Transverse colon (tissue), 4 donors: ENCODE measurements around the gene AFG1L. TPM values are rescaled to one million over a fixed set of nuclear protein-coding genes. Genes with fewer than 3 reads are reported as not detected.

Experiments
- DNase-seq: peaks from one replicate; pipeline ENCODE4 v3.0.0-alpha.2; 2019
- H3K27ac ChIP-seq, 4 donors: fragments of 200-600 bp; sonication (generic); 2 replicates each; pipeline ENCODE4 v1.5.1; 2016 to 2018; ENCODE audit warnings: inconsistent platforms in 4 of 4
- H3K27me3 ChIP-seq: fragments of 200-600 bp; sonication (generic); 2 replicates; pipeline ENCODE4 v1.5.1; 2017; ENCODE audit warnings: inconsistent platforms
- H3K36me3 ChIP-seq, 4 donors: fragments of 200-600 bp; sonication (generic); 2 replicates each; pipeline ENCODE4 v1.5.1; 2017 to 2019; ENCODE audit warnings: inconsistent platforms in 4 of 4
- H3K4me1 ChIP-seq, 4 donors: fragments of 200-600 bp; sonication (generic); 2 replicates each; pipeline ENCODE4 v1.5.1; 2017 to 2020; ENCODE audit warnings: inconsistent platforms in 4 of 4
- H3K4me3 ChIP-seq, 4 donors: fragments of 200-600 bp; sonication (generic); 1 replicate in 1 of 4; 2 replicates in 3 of 4; pipeline versions ENCODE4 v1.5.1 to v1.6.1; 2017 to 2019; ENCODE audit warnings: inconsistent platforms in 4 of 4
- H3K9me3 ChIP-seq, 2 donors: fragments of 200-600 bp; sonication (generic); 2 replicates each; pipeline ENCODE4 v1.5.1; 2017 to 2019; ENCODE audit warnings: inconsistent platforms in 2 of 2
- CTCF ChIP-seq, 5 experiments: fragments of 200-600 bp in 3 of 5; fragments of 450-650 bp in 2 of 5; sonication (generic) in 3 of 5; IDR thresholded peaks; 1 replicate in 2 of 5; 2 replicates in 3 of 5; pipeline ENCODE4 v1.5.1; 2016 to 2017; ENCODE audit warnings: antibody characterized with exemption in 5 of 5, inconsistent platforms in 3 of 5, mild to moderate bottlenecking in 2 of 5, moderate library complexity in 1 of 5
- EP300 ChIP-seq: sonication (generic); formaldehyde crosslinking; IDR thresholded peaks from one replicate; pipeline ENCODE4 v1.6.1; 2017; ENCODE audit warnings: antibody characterized with exemption, low read depth
- POLR2A ChIP-seq: fragments of 450-650 bp; IDR thresholded peaks from one replicate; pipeline ENCODE4 v1.6.1; 2016; ENCODE audit warnings: antibody characterized with exemption, mild to moderate bottlenecking, moderate library complexity
- POLR2AphosphoS5 ChIP-seq, 3 donors: sonication (generic); formaldehyde crosslinking; IDR thresholded peaks; one replicate each; pipeline ENCODE4 v1.6.1; 2016; ENCODE audit warnings: antibody characterized with exemption in 3 of 3
- WGBS, 2 donors: methylation state at CpG; one replicate each; pipeline ENCODE4 v1.1.5; 2018; ENCODE audit warnings: low coverage in 1 of 2; 5-methylcytosine and 5-hydroxymethylcytosine counted together
- in situ Hi-C, 4 donors: fragments of 200-750 bp; cut with MboI; loops; one replicate each; pipeline versions ENCODE4 v1.15.0 to v1.15.1; 2017; ENCODE audit warnings: low sequenced_read_pairs in 3 of 4, low pct_ligation_motif_present in 1 of 4, low pct_unique_long_range_greater_than_20kb in 1 of 4
- intact Hi-C: fragments of 100-400 bp; cut with DNase I; formaldehyde crosslinking; loops from one replicate; pipeline ENCODE4 v1.15.1; 2023; ENCODE audit warnings: low total_unique reads
- total RNA-seq, 4 donors: library from RNA; depleted of rRNA; stranded (reverse); fragments of >200 nt; gene quantifications; one replicate each; pipeline ENCODE4 v1.1.0, GENCODE V29; 2016

Gene AFG1L
- total RNA-seq, 4 donors from 2014 or later, result 2.2 to 22.5 (median 5.5) TPM

DNA sequence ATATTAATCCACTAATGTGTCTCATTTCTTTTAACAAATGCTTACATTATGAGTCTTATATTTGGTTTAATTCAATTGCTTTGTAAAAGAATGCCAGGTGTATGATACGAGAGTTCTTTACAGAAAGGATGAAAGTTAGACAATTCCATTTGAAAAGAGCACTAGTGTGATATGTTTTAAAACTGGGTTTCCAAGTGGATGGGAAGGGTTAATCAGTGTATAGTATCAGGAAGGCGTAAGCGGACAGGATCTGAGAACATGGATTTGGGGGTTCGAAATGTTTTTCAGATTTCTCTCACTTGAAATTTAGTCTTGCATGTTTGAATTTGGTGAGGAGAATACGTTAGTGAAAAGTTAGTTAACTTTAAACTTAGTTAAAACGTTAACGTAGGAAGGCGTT lies 268.4 kb downstream of the AFG1L start:
- H3K4me3 ChIP-seq, result peak overlapping the region in 3 of 4 donors; percentile 72 to 97 (median 78)
- peaks cover 27 to 60% (median 46%) of the 10 kb centered on the region in 4 donors for H3K4me1 ChIP-seq
- 71 to 75% methylated on average over 8 of the region's 8 CpGs for WGBS, 2 donors
- H3K36me3 ChIP-seq, result peaks cover 0 to 13% (median 2%) of the 10 kb centered on the region in 4 donors
- TF ChIP-seq POLR2A (no peak), CTCF (IDR thresholded peaks at IDR 0.05) (no peak), POLR2AphosphoS5 (IDR thresholded peaks at IDR 0.05) (no peak), EP300 (no peak)
- no peak for DNase-seq
- no peaks in the 10 kb centered on the region for H3K9me3 ChIP-seq
- intact Hi-C loops (no loop called here), in situ Hi-C loops (loop anchor here in 1 of 4 donors (25.0 kb wide), 1 partner anchor 99 kb away; no protein-coding TSS in a partner anchor)
- no peaks in the 10 kb centered on the region for H3K27me3 ChIP-seq
- peak overlapping the region; percentile 98 to 100 (median 99) for H3K27ac ChIP-seq

GRCh38 chr6:108564178-108564577 lies 269.3 kb downstream of the AFG1L start:
- Histone ChIP-seq H3K27ac (peak overlapping the region; percentile 98 to 100 (median 99)), H3K36me3 (peaks cover 0 to 18% (median 4%) of the 10 kb centered on the region in 4 donors), H3K9me3 (no peaks in the 10 kb centered on the region), H3K27me3 (no peaks in the 10 kb centered on the region), H3K4me1 (peaks cover 27 to 69% (median 47%) of the 10 kb centered on the region in 4 donors), H3K4me3 (peak overlapping the region in 1 of 4 donors; percentile 72)
- intact Hi-C loops (no loop called here), in situ Hi-C loops (loop anchor here in 1 of 4 donors (25.0 kb wide), 1 partner anchor 98 kb away; no protein-coding TSS in a partner anchor)
- WGBS, 2 donors, result 33 to 49% methylated on average over 3 of the region's 3 CpGs
- DNase-seq, result no peak
- TF ChIP-seq POLR2AphosphoS5 (IDR thresholded peaks at IDR 0.05), result peak; percentile 17 to 50 (median 38)
- no peak for TF ChIP-seq POLR2A

DNA sequence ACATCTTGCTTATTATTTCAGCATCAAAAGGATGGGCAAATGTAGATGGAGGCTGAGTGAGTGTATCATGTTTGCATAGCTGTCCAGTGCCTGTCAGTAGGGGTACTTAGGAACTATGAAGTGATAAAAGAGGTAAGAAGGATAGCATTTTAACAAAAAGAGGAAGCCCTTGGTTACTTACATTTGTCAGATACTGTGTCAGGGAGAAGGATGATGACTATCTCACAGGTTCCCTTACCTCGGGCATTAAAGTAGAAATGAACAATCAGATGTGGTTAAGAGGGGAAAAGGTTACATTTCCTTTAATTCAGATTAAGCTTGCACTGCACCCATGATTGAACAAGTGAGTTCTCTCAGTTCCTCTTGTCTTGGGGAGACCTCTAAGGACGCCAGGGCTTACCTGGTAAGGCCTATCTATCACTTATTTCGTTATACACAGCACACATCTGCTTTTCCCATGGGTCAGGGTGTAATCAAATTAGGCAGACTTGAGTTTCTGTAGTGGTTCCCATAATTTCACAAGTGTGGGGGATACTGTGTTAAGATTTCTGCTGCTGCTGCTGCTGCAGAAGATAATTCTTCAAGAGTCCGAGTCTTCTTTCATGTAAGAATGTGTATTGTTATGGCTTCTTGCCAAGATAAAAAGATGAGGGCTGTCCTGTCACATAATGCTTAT lies 270.4 kb downstream of the AFG1L start:
- Histone ChIP-seq H3K27me3 (no peaks in the 10 kb centered on the region), H3K4me3 (peak overlapping the region in 2 of 4 donors; percentile 20 to 72), H3K4me1 (peaks cover 27 to 75% (median 47%) of the 10 kb centered on the region in 4 donors), H3K9me3 (no peaks in the 10 kb centered on the region), H3K27ac (peak overlapping the region; percentile 98 to 100 (median 99)), H3K36me3 (peaks cover 0 to 27% (median 6%) of the 10 kb centered on the region in 4 donors)
- TF ChIP-seq CTCF (IDR thresholded peaks at IDR 0.05) (no peak), POLR2A (no peak), EP300 (no peak), POLR2AphosphoS5 (IDR thresholded peaks at IDR 0.05) (no peak)
- no peak for DNase-seq
- WGBS, 2 donors, result 29 to 48% methylated on average over 3 to 4 of the region's 4 CpGs
- in situ Hi-C loops (loop anchor here in 1 of 4 donors (25.0 kb wide), 1 partner anchor 97 kb away; no protein-coding TSS in a partner anchor), intact Hi-C loops (no loop called here)

DNA sequence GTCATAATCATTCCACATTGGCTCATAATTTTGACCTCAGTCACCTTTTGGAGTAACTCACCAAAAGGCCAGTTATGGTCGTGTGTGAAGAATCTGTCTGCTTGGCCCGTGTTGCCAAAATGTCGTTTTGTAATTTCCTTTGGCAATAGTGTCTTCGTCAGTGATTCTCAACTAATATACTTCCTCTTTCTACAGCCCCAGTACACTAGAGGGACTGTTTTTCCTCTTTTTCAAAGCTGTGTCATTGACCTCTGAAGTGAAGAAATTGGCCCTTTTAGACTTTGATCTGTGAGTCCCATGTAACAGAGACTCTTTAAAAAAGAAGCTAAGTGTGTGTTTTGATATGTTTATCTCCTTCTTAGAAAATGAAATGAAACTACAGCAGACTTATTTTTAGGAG lies 271.0 kb downstream of the AFG1L start:
- H3K4me1 ChIP-seq, result peaks cover 27 to 75% (median 47%) of the 10 kb centered on the region in 4 donors
- in situ Hi-C loops (loop anchor here in 1 of 4 donors (25.0 kb wide), 1 partner anchor 96 kb away; no protein-coding TSS in a partner anchor), intact Hi-C loops (no loop called here)
- DNase-seq, result peak; percentile 36
- H3K36me3 ChIP-seq, result peaks cover 0 to 32% (median 7%) of the 10 kb centered on the region in 4 donors
- peak; percentile 25 to 72 (median 70) for TF ChIP-seq POLR2AphosphoS5 (IDR thresholded peaks at IDR 0.05)
- TF ChIP-seq CTCF (IDR thresholded peaks at IDR 0.05), result no peak
- no peak for TF ChIP-seq POLR2A
- no peaks in the 10 kb centered on the region for H3K27me3 ChIP-seq
- peak overlapping the region in 1 of 4 donors; percentile 72 for H3K4me3 ChIP-seq
- 0 to 3% methylated on average over 4 of the region's 4 CpGs for WGBS, 2 donors
- H3K9me3 ChIP-seq, result no peaks in the 10 kb centered on the region
- peak overlapping the region; percentile 98 to 100 (median 99) for H3K27ac ChIP-seq
